ENCODE data around the gene SP8.

DNA sequence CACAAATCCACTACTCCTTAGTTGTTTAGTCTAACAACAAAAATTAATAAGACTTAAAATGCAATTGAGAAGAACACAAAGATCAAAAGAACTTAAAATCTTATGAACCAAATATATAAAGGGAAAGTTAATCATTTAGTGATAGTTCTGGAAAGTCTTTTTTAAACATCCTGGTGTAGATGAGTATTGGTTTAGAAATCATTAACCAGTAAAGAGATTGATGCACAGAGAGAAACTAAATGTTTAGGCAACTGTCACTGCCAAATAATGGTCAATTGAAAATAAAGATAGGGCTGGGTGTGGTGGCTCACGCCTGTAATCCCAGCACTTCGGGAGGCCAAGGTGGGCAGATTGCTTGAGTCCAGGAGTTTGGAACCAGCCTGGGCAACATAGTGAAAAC, 44.9 kb downstream of the SP8 start:
- no peak for TF ChIP-seq EZH2 (IDR thresholded peaks at IDR 0.05; ENCODE audit: insufficient read depth, low read length)
- TF ChIP-seq, protein P1, sequence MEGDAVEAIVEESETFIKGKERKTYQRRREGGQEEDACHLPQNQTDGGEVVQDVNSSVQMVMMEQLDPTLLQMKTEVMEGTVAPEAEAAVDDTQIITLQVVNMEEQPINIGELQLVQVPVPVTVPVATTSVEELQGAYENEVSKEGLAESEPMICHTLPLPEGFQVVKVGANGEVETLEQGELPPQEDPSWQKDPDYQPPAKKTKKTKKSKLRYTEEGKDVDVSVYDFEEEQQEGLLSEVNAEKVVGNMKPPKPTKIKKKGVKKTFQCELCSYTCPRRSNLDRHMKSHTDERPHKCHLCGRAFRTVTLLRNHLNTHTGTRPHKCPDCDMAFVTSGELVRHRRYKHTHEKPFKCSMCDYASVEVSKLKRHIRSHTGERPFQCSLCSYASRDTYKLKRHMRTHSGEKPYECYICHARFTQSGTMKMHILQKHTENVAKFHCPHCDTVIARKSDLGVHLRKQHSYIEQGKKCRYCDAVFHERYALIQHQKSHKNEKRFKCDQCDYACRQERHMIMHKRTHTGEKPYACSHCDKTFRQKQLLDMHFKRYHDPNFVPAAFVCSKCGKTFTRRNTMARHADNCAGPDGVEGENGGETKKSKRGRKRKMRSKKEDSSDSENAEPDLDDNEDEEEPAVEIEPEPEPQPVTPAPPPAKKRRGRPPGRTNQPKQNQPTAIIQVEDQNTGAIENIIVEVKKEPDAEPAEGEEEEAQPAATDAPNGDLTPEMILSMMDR (IDR thresholded peaks at IDR 0.05; ENCODE audit: insufficient read depth, low read depth, low read length) = no peak

Measured in astrocyte (in vitro differentiated cells and primary cell).